ENCODE measurements around the gene PALM2AKAP2. TPM values are rescaled to one million over a fixed set of nuclear protein-coding genes. Genes with fewer than 3 reads are reported as not detected.
"Not testable (repeated sequence)": the region's sequence is repeated elsewhere in the genome, so short reads cannot be mapped to it uniquely, and the experiment has no call there.

PALM2AKAP2 gene
- total RNA-seq, 1 experiment from 2014 or later, result not detected

DNA sequence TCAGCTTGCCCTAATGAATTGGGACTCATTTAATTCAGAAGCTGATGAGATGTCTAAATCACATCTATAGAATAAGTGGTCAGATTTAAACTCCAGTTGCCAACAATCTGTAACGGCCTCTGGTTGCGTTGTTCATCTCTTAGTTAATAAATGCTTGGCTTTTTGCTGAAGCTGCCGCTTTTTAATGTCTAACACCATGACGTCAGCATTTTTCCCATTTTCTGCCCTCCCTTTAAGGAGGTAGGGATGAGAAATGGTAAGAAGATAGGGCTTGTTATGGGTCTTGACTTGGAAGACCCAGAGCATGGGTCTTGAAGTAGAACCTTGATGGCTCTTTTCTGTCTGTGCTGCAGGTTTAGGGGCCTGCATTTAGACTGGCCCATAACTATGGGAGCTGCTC is 33.3 kb downstream of the PALM2AKAP2 start:
- Histone ChIP-seq H3K9me2 (replicated peaks; ENCODE audit: insufficient read depth, low read length) (no peaks in the 10 kb centered on the region), H3K4me3 (ENCODE audit: low read length) (no peak overlapping the region), H3K9me3 (ENCODE audit: low read length) (no peaks in the 10 kb centered on the region), H3K36me3 (ENCODE audit: insufficient read depth, low read length) (no peaks in the 10 kb centered on the region), H3K9ac (ENCODE audit: low read length) (no peak overlapping the region), H2AFZ (ENCODE audit: low read length) (no peak overlapping the region), H3K79me2 (ENCODE audit: low read length) (no peaks in the 10 kb centered on the region), H3K27ac (ENCODE audit: low read length) (no peak overlapping the region), H3K4me2 (ENCODE audit: low read depth, low read length, poor library complexity, severe bottlenecking) (no peak overlapping the region), H3K4me1 (ENCODE audit: low read length) (no peaks in the 10 kb centered on the region), H4K20me1 (ENCODE audit: insufficient read depth, low read depth, low read length) (no peaks in the 10 kb centered on the region), H3K27me3 (ENCODE audit: low read length) (no peaks in the 10 kb centered on the region)
- no peak for DNase-seq

DNA sequence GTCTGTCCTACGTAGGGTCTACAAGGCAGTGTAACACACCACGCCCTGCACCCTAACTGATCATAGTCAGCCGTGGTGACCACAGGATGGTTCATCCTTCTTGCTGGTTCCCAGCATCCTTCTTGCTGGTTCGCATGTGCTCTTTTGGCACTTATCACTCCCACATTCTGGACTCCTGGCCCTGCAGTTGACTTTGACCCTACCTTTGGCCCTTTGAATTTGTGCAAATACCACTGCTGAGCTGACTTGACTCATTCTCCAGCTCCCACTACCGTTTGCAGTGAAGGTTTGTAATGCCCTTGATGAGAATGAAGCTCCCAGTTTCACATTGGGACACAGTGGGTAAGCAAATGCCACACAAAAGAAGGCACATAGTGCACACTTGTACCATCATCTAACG is 33.8 kb downstream of the PALM2AKAP2 start:
- Histone ChIP-seq H3K4me1 (ENCODE audit: low read length) (no peaks in the 10 kb centered on the region), H3K9me2 (replicated peaks; ENCODE audit: insufficient read depth, low read length) (no peaks in the 10 kb centered on the region), H3K9ac (ENCODE audit: low read length) (no peak overlapping the region), H3K4me3 (ENCODE audit: low read length) (no peak overlapping the region), H3K9me3 (ENCODE audit: low read length) (no peaks in the 10 kb centered on the region), H2AFZ (ENCODE audit: low read length) (no peak overlapping the region), H4K20me1 (ENCODE audit: insufficient read depth, low read depth, low read length) (no peaks in the 10 kb centered on the region), H3K27ac (ENCODE audit: low read length) (no peak overlapping the region), H3K4me2 (ENCODE audit: low read depth, low read length, poor library complexity, severe bottlenecking) (no peak overlapping the region), H3K36me3 (ENCODE audit: insufficient read depth, low read length) (no peaks in the 10 kb centered on the region), H3K27me3 (ENCODE audit: low read length) (no peaks in the 10 kb centered on the region), H3K79me2 (ENCODE audit: low read length) (no peaks in the 10 kb centered on the region)
- DNase-seq, result no peak

DNA sequence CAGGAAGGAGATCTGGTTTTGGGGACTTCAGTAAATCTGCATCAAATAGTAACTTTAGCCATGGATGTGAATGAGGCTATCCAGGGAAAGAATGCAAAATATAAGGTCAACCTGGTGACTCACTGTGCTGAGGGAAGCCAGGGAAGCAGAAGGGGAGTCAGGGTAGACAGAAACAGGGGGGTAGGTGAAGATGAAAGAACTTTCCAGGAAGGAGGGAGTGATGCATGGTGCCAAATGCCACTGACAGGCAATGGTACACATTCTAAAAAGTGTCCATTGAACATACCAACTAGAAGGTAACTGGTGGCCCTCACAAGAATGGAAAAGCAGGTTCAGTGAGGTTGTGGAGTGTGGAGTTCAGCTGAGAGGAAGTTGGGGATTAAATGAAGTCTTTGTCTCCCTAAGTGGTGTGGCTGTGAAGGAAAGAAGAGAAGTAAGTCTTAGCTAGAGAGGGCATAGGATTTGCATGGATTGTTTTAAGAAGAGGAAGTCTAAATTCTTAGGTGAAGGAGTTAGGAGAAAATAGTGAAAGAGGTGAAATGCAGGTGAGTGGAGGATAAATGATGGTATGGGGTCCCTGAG is 35.5 kb downstream of the PALM2AKAP2 start:
- Histone ChIP-seq H3K79me2 (ENCODE audit: low read length) (no peaks in the 10 kb centered on the region), H2AFZ (ENCODE audit: low read length) (no peak overlapping the region), H3K9me3 (ENCODE audit: low read length) (no peaks in the 10 kb centered on the region), H3K9ac (ENCODE audit: low read length) (no peak overlapping the region), H3K9me2 (replicated peaks; ENCODE audit: insufficient read depth, low read length) (no peaks in the 10 kb centered on the region), H4K20me1 (ENCODE audit: insufficient read depth, low read depth, low read length) (no peaks in the 10 kb centered on the region), H3K4me2 (ENCODE audit: low read depth, low read length, poor library complexity, severe bottlenecking) (no peak overlapping the region), H3K36me3 (ENCODE audit: insufficient read depth, low read length) (no peaks in the 10 kb centered on the region), H3K4me3 (ENCODE audit: low read length) (no peak overlapping the region), H3K4me1 (ENCODE audit: low read length) (no peaks in the 10 kb centered on the region), H3K27me3 (ENCODE audit: low read length) (no peaks in the 10 kb centered on the region), H3K27ac (ENCODE audit: low read length) (no peak overlapping the region)
- no peak for DNase-seq

DNA sequence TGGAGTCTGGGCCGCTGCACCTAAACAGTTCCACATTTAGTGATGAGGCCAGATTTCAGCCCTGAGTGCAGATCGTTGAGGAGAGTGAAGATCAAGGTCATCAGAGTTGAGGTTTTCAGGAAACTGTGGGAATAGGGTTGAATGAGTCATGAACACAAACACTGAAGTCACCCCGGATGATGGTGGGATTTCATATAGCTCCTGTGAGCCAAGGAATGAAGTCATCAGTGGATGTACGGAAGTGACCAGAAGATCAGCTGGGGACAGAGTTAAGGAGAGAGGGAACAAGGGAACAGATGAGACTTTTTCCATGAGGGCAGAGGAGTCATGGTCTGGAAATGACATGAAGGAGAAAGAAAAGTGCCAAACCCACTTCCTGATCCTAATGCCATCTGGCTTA is 36.5 kb downstream of the PALM2AKAP2 start:
- Histone ChIP-seq H3K9me3 (ENCODE audit: low read length) (no peaks in the 10 kb centered on the region), H3K4me2 (ENCODE audit: low read depth, low read length, poor library complexity, severe bottlenecking) (no peak overlapping the region), H3K4me1 (ENCODE audit: low read length) (no peaks in the 10 kb centered on the region), H3K79me2 (ENCODE audit: low read length) (no peaks in the 10 kb centered on the region), H3K9me2 (replicated peaks; ENCODE audit: insufficient read depth, low read length) (no peaks in the 10 kb centered on the region), H3K36me3 (ENCODE audit: insufficient read depth, low read length) (no peaks in the 10 kb centered on the region), H3K27ac (ENCODE audit: low read length) (no peak overlapping the region), H3K4me3 (ENCODE audit: low read length) (no peak overlapping the region), H3K9ac (ENCODE audit: low read length) (no peak overlapping the region), H4K20me1 (ENCODE audit: insufficient read depth, low read depth, low read length) (no peaks in the 10 kb centered on the region), H3K27me3 (ENCODE audit: low read length) (0 out of 2 replicates have a peak, but pooled peaks cover 1% of the 10 kb centered on the region), H2AFZ (ENCODE audit: low read length) (no peak overlapping the region)
- no peak for DNase-seq

DNA sequence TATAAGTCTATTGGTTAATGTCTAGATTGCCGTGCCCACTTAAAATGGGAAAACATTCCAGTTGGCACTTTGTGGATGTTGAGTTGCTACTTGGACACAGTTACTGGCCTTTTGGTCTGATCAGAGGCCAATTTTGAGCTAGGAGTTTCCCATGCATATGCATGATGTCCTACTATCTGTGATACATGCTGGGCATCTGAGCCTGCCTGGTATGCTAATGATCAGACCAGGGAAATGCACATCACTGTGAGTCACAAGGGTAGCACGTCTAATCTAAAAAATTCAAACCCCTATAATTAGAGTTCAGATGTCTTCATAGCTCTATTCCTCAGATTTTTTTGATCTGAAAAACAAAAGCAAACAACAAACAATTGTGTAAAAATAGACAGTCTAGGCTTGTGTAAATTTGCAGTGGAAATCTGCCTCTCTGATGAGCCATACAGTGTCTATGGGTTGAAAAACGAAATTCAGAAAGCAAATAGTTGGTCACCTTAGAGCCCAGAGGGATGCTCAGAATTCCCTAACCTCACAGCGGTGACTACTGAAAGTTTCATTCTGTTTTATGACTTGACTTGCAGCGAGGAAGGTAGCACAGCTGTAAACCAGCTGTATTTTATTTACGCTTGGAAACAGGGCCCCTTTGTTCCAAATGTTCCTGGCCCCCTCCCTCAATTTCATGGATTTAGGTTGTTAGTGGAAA is 37.3 kb downstream of the PALM2AKAP2 start:
- no peaks in the 10 kb centered on the region for H3K79me2 ChIP-seq (ENCODE audit: low read length)
- H3K9ac ChIP-seq (ENCODE audit: low read length), result no peak overlapping the region
- H3K4me2 ChIP-seq (ENCODE audit: low read depth, low read length, poor library complexity, severe bottlenecking), result no peak overlapping the region

DNA sequence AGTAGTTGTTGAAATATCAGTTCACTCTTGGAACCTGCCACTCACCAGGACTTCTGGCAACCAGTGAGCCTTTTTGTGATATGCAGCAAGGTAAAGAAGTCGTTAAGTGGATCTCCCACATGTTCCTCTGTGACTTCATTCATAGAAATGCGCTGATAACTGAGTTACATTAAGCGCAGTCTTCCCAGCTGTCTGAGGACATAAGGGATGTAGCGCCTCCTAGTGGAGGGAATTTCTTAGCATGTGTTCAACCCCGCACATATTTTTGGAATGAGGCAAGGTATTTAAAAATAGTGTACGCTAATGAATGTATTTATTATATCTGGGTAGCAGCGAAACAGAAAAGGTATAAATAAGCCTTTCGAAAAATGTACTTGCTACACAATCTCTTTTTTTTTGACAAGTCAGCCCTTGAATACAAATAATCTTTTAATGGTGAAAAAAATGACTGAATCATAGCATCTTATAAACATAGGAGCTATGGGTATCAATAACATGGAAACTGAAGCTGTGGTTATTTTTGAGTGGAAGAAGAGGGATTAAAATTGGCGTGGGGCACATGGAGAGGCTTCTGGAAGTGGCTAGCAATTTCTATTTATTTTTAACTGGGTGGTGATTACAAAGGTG is 38.0 kb downstream of the PALM2AKAP2 start:
- H3K79me2 ChIP-seq (ENCODE audit: low read length), result no peaks in the 10 kb centered on the region
- H3K36me3 ChIP-seq (ENCODE audit: insufficient read depth, low read length), result no peaks in the 10 kb centered on the region
- DNase-seq, result peak; percentile 90
- H4K20me1 ChIP-seq (ENCODE audit: insufficient read depth, low read depth, low read length), result no peaks in the 10 kb centered on the region
- H3K9me3 ChIP-seq (ENCODE audit: low read length), result no peaks in the 10 kb centered on the region
- H3K4me1 ChIP-seq (ENCODE audit: low read length), result no peaks in the 10 kb centered on the region
- H2AFZ ChIP-seq (ENCODE audit: low read length), result no peak overlapping the region
- no peak overlapping the region for H3K4me2 ChIP-seq (ENCODE audit: low read depth, low read length, poor library complexity, severe bottlenecking)
- 0 out of 2 replicates have a peak, but pooled peaks cover 3% of the 10 kb centered on the region for H3K27me3 ChIP-seq (ENCODE audit: low read length)
- H3K27ac ChIP-seq (ENCODE audit: low read length), result no peak overlapping the region
- H3K9me2 ChIP-seq (replicated peaks; ENCODE audit: insufficient read depth, low read length), result no peaks in the 10 kb centered on the region
- H3K4me3 ChIP-seq (ENCODE audit: low read length), result no peak overlapping the region
- H3K9ac ChIP-seq (ENCODE audit: low read length), result no peak overlapping the region

More for the DNA sequence above, 37.3 kb downstream of the PALM2AKAP2 start:
- no peak overlapping the region for H3K27ac ChIP-seq (ENCODE audit: low read length)
- H4K20me1 ChIP-seq (ENCODE audit: insufficient read depth, low read depth, low read length), result no peaks in the 10 kb centered on the region
- no peaks in the 10 kb centered on the region for H3K36me3 ChIP-seq (ENCODE audit: insufficient read depth, low read length)
- H2AFZ ChIP-seq (ENCODE audit: low read length), result no peak overlapping the region
- no peak for DNase-seq
- no peak overlapping the region for H3K4me3 ChIP-seq (ENCODE audit: low read length)
- 0 out of 2 replicates have a peak, but pooled peaks cover 3% of the 10 kb centered on the region for H3K27me3 ChIP-seq (ENCODE audit: low read length)
- H3K9me3 ChIP-seq (ENCODE audit: low read length), result no peaks in the 10 kb centered on the region
- H3K9me2 ChIP-seq (replicated peaks; ENCODE audit: insufficient read depth, low read length), result no peaks in the 10 kb centered on the region
- no peaks in the 10 kb centered on the region for H3K4me1 ChIP-seq (ENCODE audit: low read length)

DNA sequence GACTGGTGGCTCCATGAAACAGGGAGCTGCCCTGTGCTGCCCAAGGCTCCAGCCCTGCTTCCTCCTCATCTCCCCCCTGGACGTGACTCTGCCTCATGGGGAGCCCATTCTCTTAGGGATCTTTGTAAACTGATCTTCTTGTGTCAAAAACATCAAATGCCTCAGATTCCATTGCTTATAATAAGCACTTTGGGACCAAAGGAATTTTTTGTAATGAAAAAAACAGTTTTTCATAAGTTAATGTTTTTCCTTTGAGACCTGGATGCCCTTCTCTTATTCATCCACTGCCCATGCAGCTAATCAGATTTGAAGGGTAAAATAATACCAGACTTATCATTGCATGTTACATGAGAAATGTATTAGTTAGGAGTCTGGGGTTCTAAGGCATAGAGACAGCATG is 41.7 kb downstream of the PALM2AKAP2 start:
- no peak overlapping the region for H3K4me3 ChIP-seq (ENCODE audit: low read length)
- 0 out of 2 replicates have a peak, but pooled peaks cover 3% of the 10 kb centered on the region for H3K27me3 ChIP-seq (ENCODE audit: low read length)
- H3K27ac ChIP-seq (ENCODE audit: low read length), result no peak overlapping the region
- no peaks in the 10 kb centered on the region for H3K79me2 ChIP-seq (ENCODE audit: low read length)
- H3K4me2 ChIP-seq (ENCODE audit: low read depth, low read length, poor library complexity, severe bottlenecking), result no peak overlapping the region
- H3K9me3 ChIP-seq (ENCODE audit: low read length), result no peaks in the 10 kb centered on the region
- H4K20me1 ChIP-seq (ENCODE audit: insufficient read depth, low read depth, low read length), result no peaks in the 10 kb centered on the region
- H3K36me3 ChIP-seq (ENCODE audit: insufficient read depth, low read length), result no peaks in the 10 kb centered on the region
- H3K9me2 ChIP-seq (replicated peaks; ENCODE audit: insufficient read depth, low read length), result no peaks in the 10 kb centered on the region
- H3K4me1 ChIP-seq (ENCODE audit: low read length), result no peaks in the 10 kb centered on the region
- H3K9ac ChIP-seq (ENCODE audit: low read length), result no peak overlapping the region
- no peak for DNase-seq
- no peak overlapping the region for H2AFZ ChIP-seq (ENCODE audit: low read length)

DNA sequence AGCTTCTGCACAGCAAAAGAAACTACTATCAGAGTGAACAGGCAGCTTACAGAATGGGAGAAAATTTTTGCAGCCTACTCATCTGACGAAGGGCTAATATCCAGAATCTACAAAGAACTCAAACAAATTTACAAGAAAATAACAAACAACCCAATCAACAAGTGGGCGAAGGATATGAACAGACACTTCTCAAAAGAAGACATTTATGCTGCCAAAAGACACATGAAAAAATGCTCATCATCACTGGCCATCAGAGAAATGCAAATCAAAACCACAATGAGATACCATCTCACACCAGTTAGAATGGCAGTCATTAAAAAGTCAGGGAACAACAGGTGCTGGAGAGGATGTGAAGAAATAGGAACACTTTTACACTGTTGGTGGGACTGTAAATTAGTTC is 45.4 kb downstream of the PALM2AKAP2 start:
- not testable (repeated sequence) for H3K4me1 ChIP-seq (ENCODE audit: low read length); H3K4me3 ChIP-seq (ENCODE audit: low read length); H3K4me2 ChIP-seq (ENCODE audit: low read depth, low read length, poor library complexity, severe bottlenecking); H3K79me2 ChIP-seq (ENCODE audit: low read length); H4K20me1 ChIP-seq (ENCODE audit: insufficient read depth, low read depth, low read length); H3K9me3 ChIP-seq (ENCODE audit: low read length); H2AFZ ChIP-seq (ENCODE audit: low read length); H3K36me3 ChIP-seq (ENCODE audit: insufficient read depth, low read length); H3K9ac ChIP-seq (ENCODE audit: low read length); H3K9me2 ChIP-seq (replicated peaks; ENCODE audit: insufficient read depth, low read length); H3K27ac ChIP-seq (ENCODE audit: low read length); H3K27me3 ChIP-seq (ENCODE audit: low read length); DNase-seq

All from Karpas-422 (cell line).